ENCODE data around the gene KIAA0319L. TPM values are rescaled to one million over a fixed set of nuclear protein-coding genes. Genes with fewer than 3 reads are reported as not detected.

Gene KIAA0319L
- total RNA-seq, 1 donor from 2014 or later, result 50.6 TPM

- peaks cover 29% of the 10 kb centered on the region for H3K4me1 ChIP-seq
- no peak for TF ChIP-seq POLR2AphosphoS5 (IDR thresholded peaks at IDR 0.05; ENCODE audit: insufficient read depth in 1 of 2, low read depth in 1 of 2)
- no peak for TF ChIP-seq CTCF (IDR thresholded peaks at IDR 0.05)
- no peak for TF ChIP-seq POLR2A (IDR thresholded peaks at IDR 0.05)
Measured at GRCh38 chr1:35511305-35511704, 45.9 kb downstream of the KIAA0319L start.

DNA sequence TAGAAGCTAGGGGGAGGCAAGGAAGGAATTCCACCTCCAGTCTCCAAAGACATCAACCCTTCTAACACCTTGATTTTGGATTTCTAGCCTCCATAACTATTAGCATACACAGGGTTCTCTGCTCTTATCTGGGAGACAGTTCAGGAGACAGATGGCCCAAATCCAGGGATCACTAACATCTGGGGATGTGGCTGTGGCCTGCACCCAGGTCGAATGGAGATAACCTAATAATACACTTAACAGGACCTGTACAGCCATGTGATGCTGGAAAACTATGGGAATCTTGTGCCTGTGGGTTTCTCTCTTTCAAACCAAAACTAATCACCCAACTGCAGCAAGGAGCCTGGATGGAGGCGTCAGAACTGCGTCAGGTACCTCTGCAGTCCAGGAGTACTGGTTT is 47.6 kb downstream of the KIAA0319L start:
- Histone ChIP-seq H3K36me3 (no peaks in the 10 kb centered on the region), H3K9me3 (no peaks in the 10 kb centered on the region), H3K4me3 (no peak overlapping the region), H3K27me3 (no peaks in the 10 kb centered on the region), H3K4me1 (peaks cover 38% of the 10 kb centered on the region), H3K27ac (no peak overlapping the region)
- DNase-seq (ENCODE audit: extremely low spot score in 2 of 2), result no peak
- intact Hi-C loops (cut with DNase I), result no loop called here
- TF ChIP-seq POLR2A (IDR thresholded peaks at IDR 0.05) (no peak), CTCF (IDR thresholded peaks at IDR 0.05) (no peak), POLR2AphosphoS5 (IDR thresholded peaks at IDR 0.05; ENCODE audit: insufficient read depth in 1 of 2, low read depth in 1 of 2) (no peak)

More at GRCh38 chr1:35511305-35511704, 45.9 kb downstream of the KIAA0319L start:
- H3K4me3 ChIP-seq, result no peak overlapping the region
- intact Hi-C loops (cut with DNase I), result no loop called here
- H3K9me3 ChIP-seq, result no peaks in the 10 kb centered on the region
- no peak for DNase-seq (ENCODE audit: extremely low spot score in 2 of 2)
- no peaks in the 10 kb centered on the region for H3K27me3 ChIP-seq
- no peaks in the 10 kb centered on the region for H3K36me3 ChIP-seq
- H3K27ac ChIP-seq, result no peak overlapping the region

DNA sequence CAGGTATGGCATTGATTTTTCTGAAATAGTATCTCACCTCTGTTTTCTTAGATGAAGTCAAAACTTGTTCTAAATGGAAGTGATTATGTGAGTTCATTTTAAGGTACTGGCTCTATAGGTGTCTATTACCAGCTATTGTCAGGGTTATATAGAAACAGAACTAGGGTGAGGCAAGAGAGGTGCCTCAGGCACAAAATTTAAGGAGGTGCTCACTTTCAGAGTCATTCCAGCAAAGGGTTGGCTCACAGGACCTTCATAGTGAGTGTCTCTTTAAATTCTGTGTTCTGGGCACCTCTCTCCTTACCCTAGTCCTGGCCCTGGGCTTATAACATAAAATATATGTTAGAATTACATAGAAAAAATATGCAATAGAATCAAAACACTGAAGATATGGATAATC is 49.3 kb downstream of the KIAA0319L start:
- H3K27ac ChIP-seq, result no peak overlapping the region
- no peaks in the 10 kb centered on the region for H3K27me3 ChIP-seq
- no peaks in the 10 kb centered on the region for H3K36me3 ChIP-seq
- no peak for DNase-seq (ENCODE audit: extremely low spot score in 2 of 2)
- H3K4me3 ChIP-seq, result no peak overlapping the region
- intact Hi-C loops (cut with DNase I), result no loop called here
- peaks cover 38% of the 10 kb centered on the region for H3K4me1 ChIP-seq
- no peaks in the 10 kb centered on the region for H3K9me3 ChIP-seq
- no peak for TF ChIP-seq POLR2AphosphoS5 (IDR thresholded peaks at IDR 0.05; ENCODE audit: insufficient read depth in 1 of 2, low read depth in 1 of 2)
- TF ChIP-seq CTCF (IDR thresholded peaks at IDR 0.05), result no peak
- TF ChIP-seq POLR2A (IDR thresholded peaks at IDR 0.05), result no peak

GRCh38 chr1:35506960-35507912 is 50.0 kb downstream of the KIAA0319L start:
- peaks cover 38% of the 10 kb centered on the region for H3K4me1 ChIP-seq
- intact Hi-C loops (cut with DNase I), result no loop called here

DNA sequence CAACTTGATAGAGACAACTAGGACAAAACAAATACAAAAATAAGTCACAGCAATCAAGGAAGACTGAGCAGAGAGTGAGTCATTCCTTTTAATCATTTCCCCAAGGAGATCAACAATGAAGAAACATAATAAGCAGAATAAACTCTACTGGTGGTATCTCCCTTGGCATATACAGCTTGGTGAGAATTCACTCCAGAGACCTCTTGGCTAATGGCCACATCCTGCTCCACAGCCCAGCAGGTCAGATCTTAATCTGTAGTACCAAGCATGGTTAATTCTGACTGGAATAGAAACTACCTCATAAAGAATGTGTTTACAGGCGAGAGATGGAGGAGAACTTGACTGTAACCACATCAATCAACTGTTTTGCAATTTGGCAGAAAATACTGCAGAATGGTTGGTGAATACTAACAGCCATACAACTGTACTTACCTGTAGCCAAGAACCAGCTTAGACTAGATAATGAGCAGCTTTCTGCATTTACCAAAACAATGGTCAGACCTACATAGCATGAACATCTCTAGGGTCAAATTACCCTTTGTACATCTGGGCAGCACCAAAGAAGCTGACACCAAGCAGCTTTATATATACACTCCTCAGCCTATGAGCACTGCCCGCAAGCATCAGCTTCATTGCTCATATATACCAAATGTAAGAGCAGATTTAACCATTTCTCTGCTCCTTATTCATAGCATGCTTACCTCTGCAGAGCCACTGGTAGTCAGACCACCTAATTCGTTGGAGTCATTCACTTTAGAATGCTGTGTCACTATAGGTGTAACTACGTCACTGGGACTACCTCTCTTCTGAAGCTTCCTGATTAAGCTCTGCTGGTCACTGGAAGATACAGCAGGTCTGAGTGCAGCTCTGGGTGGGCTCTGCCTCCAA is 51.0 kb downstream of the KIAA0319L start:
- H3K27ac ChIP-seq, result peak overlapping the region; percentile 17
- intact Hi-C loops (cut with DNase I), result no loop called here
- no peak overlapping the region for H3K4me3 ChIP-seq

More at GRCh38 chr1:35506960-35507912, 50.0 kb downstream of the KIAA0319L start:
- no peak overlapping the region for H3K27ac ChIP-seq
- H3K36me3 ChIP-seq, result no peaks in the 10 kb centered on the region
- no peak for DNase-seq (ENCODE audit: extremely low spot score in 2 of 2)
- no peak for TF ChIP-seq POLR2AphosphoS5 (IDR thresholded peaks at IDR 0.05; ENCODE audit: insufficient read depth in 1 of 2, low read depth in 1 of 2)
- no peak overlapping the region for H3K4me3 ChIP-seq
- H3K9me3 ChIP-seq, result no peaks in the 10 kb centered on the region
- H3K27me3 ChIP-seq, result no peaks in the 10 kb centered on the region

More for the DNA sequence above, 51.0 kb downstream of the KIAA0319L start:
- no peak for DNase-seq (ENCODE audit: extremely low spot score in 2 of 2)
- Histone ChIP-seq H3K36me3 (no peaks in the 10 kb centered on the region), H3K4me1 (peaks cover 38% of the 10 kb centered on the region), H3K27me3 (no peaks in the 10 kb centered on the region), H3K9me3 (no peaks in the 10 kb centered on the region)
- no peak for TF ChIP-seq CTCF (IDR thresholded peaks at IDR 0.05)
- TF ChIP-seq POLR2AphosphoS5 (IDR thresholded peaks at IDR 0.05; ENCODE audit: insufficient read depth in 1 of 2, low read depth in 1 of 2), result no peak
- no peak for TF ChIP-seq POLR2A (IDR thresholded peaks at IDR 0.05)
